Thoracic aorta (tissue), 2 donors: Measurements from ENCODE around the gene POLR2L. TPM values are rescaled to one million over a fixed set of nuclear protein-coding genes. Genes with fewer than 3 reads are reported as not detected.

Experiments
- total RNA-seq, 2 donors: library from RNA; depleted of rRNA; stranded (reverse); fragments of >200 nt; gene quantifications; one replicate each; pipeline versions ENCODE4 v1.1.0 to v1.2.3, GENCODE V29; 2016

The POLR2L gene
- total RNA-seq, 2 donors from 2014 or later = 20.8 to 63.0 TPM

Other genes starting within 250 kb of the POLR2L start
- gene IRF7, start 226.6 kb downstream of the POLR2L start, total RNA-seq = 10 to 100 TPM; 33.8 to 45.4 TPM
- not detected for gene CDHR5, start 217.6 kb downstream of the POLR2L start, total RNA-seq
- gene SCT, start 215.3 kb downstream of the POLR2L start, total RNA-seq = not detected
- under 1 TPM in 1 of 2 donors, not detected in 1; 0.27 TPM for gene DRD4, start 205.3 kb downstream of the POLR2L start, total RNA-seq
- gene DEAF1, start 147.3 kb downstream of the POLR2L start, total RNA-seq = 10 to 100 TPM; 22.1 to 67.0 TPM
- 10 to 100 TPM; 22.4 to 22.5 TPM for gene TMEM80, start 146.7 kb downstream of the POLR2L start, total RNA-seq
- 10 to 100 TPM; 39.6 to 75.9 TPM for gene EPS8L2, start 136.3 kb downstream of the POLR2L start, total RNA-seq
- 100 to 1,000 TPM; 132 to 232 TPM for gene TALDO1, start 95.1 kb downstream of the POLR2L start, total RNA-seq
- 10 to 100 TPM; 32.5 to 48.7 TPM for gene GATD1, start 65.0 kb downstream of the POLR2L start, total RNA-seq
- not detected for gene CEND1, start 52.4 kb downstream of the POLR2L start, total RNA-seq
- 10 to 100 TPM; 10.7 to 16.9 TPM for gene SLC25A22, start 44.2 kb downstream of the POLR2L start, total RNA-seq
- gene PIDD1, start 37.3 kb downstream of the POLR2L start, total RNA-seq = 10 to 100 TPM; 10.9 to 52.0 TPM
- 100 to 1,000 TPM; 170 to 221 TPM for gene RPLP2, start 32.6 kb downstream of the POLR2L start, total RNA-seq
- gene PNPLA2, start 23.6 kb downstream of the POLR2L start, total RNA-seq = 100 to 1,000 TPM; 105 to 115 TPM
- gene CRACR2B, start 14.6 kb downstream of the POLR2L start, total RNA-seq = 10 to 100 TPM in 1 of 2 donors, 1 to 10 TPM in 1; 9.6 to 11.6 TPM
- gene CD151, start 9.6 kb downstream of the POLR2L start, total RNA-seq = 1,000 to 10,000 TPM in 1 of 2 donors, 100 to 1,000 TPM in 1; 532 to 1,455 TPM
- gene TSPAN4, start 323 bp upstream of the POLR2L start, total RNA-seq = 100 to 1,000 TPM in 1 of 2 donors, 10 to 100 TPM in 1; 55.5 to 107 TPM
- gene CHID1, start 68.3 kb upstream of the POLR2L start, total RNA-seq = 100 to 1,000 TPM in 1 of 2 donors, 10 to 100 TPM in 1; 61.2 to 195 TPM
- 100 to 1,000 TPM in 1 of 2 donors, 10 to 100 TPM in 1; 99.0 to 109 TPM for gene AP2A2, start 83.3 kb upstream of the POLR2L start, total RNA-seq
- 10 to 100 TPM in 1 of 2 donors, not detected in 1; 13.1 TPM for gene MUC6, start 194.2 kb upstream of the POLR2L start, total RNA-seq
- gene MUC2, start 232.3 kb upstream of the POLR2L start, total RNA-seq = not detected